ENCODE data around the gene RIPK4.

The RIPK4 gene

GRCh38 chr21:41691205-41692184 lies 75.4 kb downstream of the RIPK4 start:
- FAIRE-seq = no peak
- TF ChIP-seq POLR2A (IDR thresholded peaks at IDR 0.05; ENCODE audit: low read depth, low read length) = no peak

More at GRCh38 chr21:41691205-41692184, 75.4 kb downstream of the RIPK4 start:
- DNase-seq (ENCODE audit: insufficient read length, low spot score) = no peak

Data from H54 (cell line).